OCI-LY1 (cell line): ENCODE measurements around the gene SRRM2.

Experiments
- H2AFZ ChIP-seq: fragments of 200-600 bp; sonication (generic), shearing (Covaris generic); 2 replicates; pipeline ENCODE4 v1.6.0; 2014; ENCODE audit warnings: antibody characterized with exemption, mild to moderate bottlenecking, low read length
- H3F3A ChIP-seq: fragments of 200-600 bp; sonication (generic), shearing (Covaris generic); 2 replicates; pipeline ENCODE4 v1.6.0; 2014; ENCODE audit warnings: mild to moderate bottlenecking, antibody characterized with exemption, low read length, moderate library complexity; ENCODE audit not compliant: insufficient read depth
- H3K27ac ChIP-seq: fragments of 200-600 bp; sonication (generic); 2 replicates; pipeline ENCODE4 v1.5.1; 2014; ENCODE audit warnings: low read length, mixed run types, mild to moderate bottlenecking, low read depth; ENCODE audit not compliant: poor library complexity, severe bottlenecking
- H3K27me3 ChIP-seq: fragments of 200-600 bp; sonication (generic); 2 replicates; pipeline ENCODE4 v1.6.0; 2014; ENCODE audit warnings: antibody characterized with exemption, mild to moderate bottlenecking, low read length, moderate library complexity; ENCODE audit not compliant: insufficient read depth
- H3K36me3 ChIP-seq: fragments of 200-600 bp; sonication (generic); 2 replicates; pipeline ENCODE4 v1.6.1; 2014; ENCODE audit warnings: mild to moderate bottlenecking, antibody characterized with exemption, low read length, moderate library complexity, mixed read lengths; ENCODE audit not compliant: insufficient read depth
- H3K4me1 ChIP-seq: fragments of 200-600 bp; sonication (generic); 2 replicates; pipeline ENCODE4 v1.5.1; 2014; ENCODE audit warnings: mild to moderate bottlenecking, low read length, moderate library complexity; ENCODE audit not compliant: insufficient read depth, severe bottlenecking
- H3K4me2 ChIP-seq: fragments of 200-600 bp; sonication (generic), shearing (Covaris generic); 2 replicates; pipeline ENCODE4 v1.6.1; 2014; ENCODE audit warnings: low read length
- H3K4me3 ChIP-seq: fragments of 200-600 bp; sonication (generic); 2 replicates; pipeline ENCODE4 v1.5.1; 2014; ENCODE audit warnings: low read length, low read depth, mild to moderate bottlenecking, mixed read lengths; ENCODE audit not compliant: poor library complexity, severe bottlenecking
- H3K79me2 ChIP-seq: fragments of 200-600 bp; shearing (Covaris generic); 2 replicates; pipeline ENCODE4 v1.6.1; 2016; ENCODE audit warnings: mixed run types, low read length, mixed read lengths; ENCODE audit not compliant: insufficient read depth
- H3K9ac ChIP-seq: fragments of 200-600 bp; sonication (generic), shearing (Covaris generic); 2 replicates; pipeline ENCODE4 v1.6.1; 2014; ENCODE audit warnings: mild to moderate bottlenecking, low read length, mixed read lengths
- H3K9me2 ChIP-seq: fragments of 200-600 bp; sonication (generic), shearing (Covaris generic); 2 replicates; pipeline ENCODE4 v1.6.1; 2014; ENCODE audit warnings: low read depth, mild to moderate bottlenecking, low read length, mixed read lengths
- H3K9me3 ChIP-seq: fragments of 200-600 bp; shearing (Covaris generic); 2 replicates; pipeline ENCODE4 v1.6.1; 2014; ENCODE audit warnings: low read length, mixed read lengths
- H4K20me1 ChIP-seq: fragments of 200-600 bp; sonication (generic), shearing (Covaris generic); 2 replicates; pipeline ENCODE4 v1.6.0; 2016; ENCODE audit warnings: mild to moderate bottlenecking, low read length; ENCODE audit not compliant: insufficient read depth
- CTCF ChIP-seq: fragments of 200-600 bp; sonication (generic), shearing (Covaris generic); IDR thresholded peaks from 2 replicates; pipeline ENCODE4 v1.5.1; 2017; ENCODE audit warnings: mild to moderate bottlenecking, antibody characterized with exemption, low read length, moderate library complexity, mixed read lengths
- EZH2 ChIP-seq: fragments of 200-600 bp; sonication (generic), shearing (Covaris generic); IDR thresholded peaks from 2 replicates; pipeline ENCODE4 v1.8.0; 2017; ENCODE audit warnings: borderline replicate concordance, mixed run types, mild to moderate bottlenecking, antibody characterized with exemption, low read length, moderate library complexity, mixed read lengths

The SRRM2 gene

GRCh38 chr16:2792940-2793339, 40.5 kb downstream of the SRRM2 start:
- Histone ChIP-seq H2AFZ (no peak overlapping the region), H3K9ac (no peak overlapping the region), H3K4me3 (no peak overlapping the region), H3K27me3 (0 out of 2 replicates have a peak, but pooled peaks cover 6% of the 10 kb centered on the region), H3F3A (no peaks in the 10 kb centered on the region), H4K20me1 (no peaks in the 10 kb centered on the region), H3K27ac (no peak overlapping the region), H3K4me2 (no peak overlapping the region), H3K9me3 (no peaks in the 10 kb centered on the region), H3K9me2 (no peaks in the 10 kb centered on the region), H3K79me2 (no peaks in the 10 kb centered on the region), H3K36me3 (no peaks in the 10 kb centered on the region), H3K4me1 (no peaks in the 10 kb centered on the region)
- TF ChIP-seq EZH2 (no peak), CTCF (no peak)

GRCh38 chr16:2795395-2796143, 43.1 kb downstream of the SRRM2 start:
- Histone ChIP-seq H3K9ac (no peak overlapping the region), H3K9me2 (no peaks in the 10 kb centered on the region), H3K4me1 (no peaks in the 10 kb centered on the region), H3F3A (no peaks in the 10 kb centered on the region), H2AFZ (no peak overlapping the region), H3K9me3 (no peaks in the 10 kb centered on the region), H3K27ac (no peak overlapping the region), H4K20me1 (no peaks in the 10 kb centered on the region), H3K27me3 (0 out of 2 replicates have a peak, but pooled peaks cover 6% of the 10 kb centered on the region), H3K4me2 (no peak overlapping the region), H3K79me2 (no peaks in the 10 kb centered on the region), H3K4me3 (no peak overlapping the region), H3K36me3 (no peaks in the 10 kb centered on the region)
- TF ChIP-seq EZH2 (no peak), CTCF (no peak)

GRCh38 chr16:2798723-2799204, 46.3 kb downstream of the SRRM2 start:
- Histone ChIP-seq H3K4me2 (no peak overlapping the region), H3K9me2 (no peaks in the 10 kb centered on the region)
- TF ChIP-seq CTCF = no peak
- no peak for TF ChIP-seq EZH2

More at GRCh38 chr16:2798723-2799204, 46.3 kb downstream of the SRRM2 start:
- H3K36me3 ChIP-seq = no peaks in the 10 kb centered on the region; the same call in 1 of the 2 replicates
- H3K27me3 ChIP-seq = 0 out of 2 replicates have a peak, but pooled peaks cover 6% of the 10 kb centered on the region
- no peaks in the 10 kb centered on the region for H4K20me1 ChIP-seq
- no peak overlapping the region for H2AFZ ChIP-seq
- no peaks in the 10 kb centered on the region for H3K4me1 ChIP-seq
- 0 out of 2 replicates have a peak, but pooled peaks cover 5% of the 10 kb centered on the region for H3K9me3 ChIP-seq
- no peak overlapping the region for H3K4me3 ChIP-seq
- no peaks in the 10 kb centered on the region for H3K79me2 ChIP-seq
- no peak overlapping the region for H3K27ac ChIP-seq
- no peaks in the 10 kb centered on the region for H3F3A ChIP-seq
- no peak overlapping the region for H3K9ac ChIP-seq
